Small intestine (tissue), 7 donors: ENCODE data around the gene MZT2B. TPM values are rescaled to one million over a fixed set of nuclear protein-coding genes. Genes with fewer than 3 reads are reported as not detected.
"Not testable (repeated sequence)": the region's sequence is repeated elsewhere in the genome, so short reads cannot be mapped to it uniquely, and the experiment has no call there.

ENCODE experiments used
- DNase-seq, 2 donors: peaks; one replicate each; pipeline versions ENCODE4 v3.0.0 to v3.0.0-alpha.2; 2013
- FAIRE-seq: peaks from 2 replicates; lab custom pipeline; 2012; peaks lifted over from hg19 to GRCh38; lab: Jason Lieb, UNC
- H3K27ac ChIP-seq, 3 donors: one replicate each; pipeline ENCODE4 v1.5.1; 2013; ENCODE audit warnings: low read length in 2 of 3, mild to moderate bottlenecking in 2 of 3, control low read depth in 1 of 3, inconsistent platforms in 1 of 3, low read depth in 1 of 3, moderate library complexity in 1 of 3
- H3K27me3 ChIP-seq, 3 donors: one replicate each; pipeline ENCODE4 v1.6.1; 2013; ENCODE audit warnings: low read length in 3 of 3, inconsistent platforms in 1 of 3; ENCODE audit not compliant: control insufficient read depth in 3 of 3, insufficient read depth in 3 of 3
- H3K36me3 ChIP-seq, 3 donors: one replicate each; pipeline ENCODE4 v1.6.1; 2013; ENCODE audit warnings: low read length in 3 of 3, inconsistent platforms in 1 of 3, low read depth in 1 of 3, mild to moderate bottlenecking in 1 of 3, moderate library complexity in 1 of 3; ENCODE audit not compliant: control insufficient read depth in 3 of 3, insufficient read depth in 2 of 3
- H3K4me1 ChIP-seq, 3 donors: one replicate each; pipeline ENCODE4 v1.6.1; 2013; ENCODE audit warnings: low read length in 2 of 3, inconsistent platforms in 1 of 3, low read depth in 1 of 3, mild to moderate bottlenecking in 1 of 3, moderate library complexity in 1 of 3; ENCODE audit not compliant: control insufficient read depth in 3 of 3, insufficient read depth in 2 of 3
- H3K4me3 ChIP-seq, 3 donors: one replicate each; pipeline ENCODE4 v1.5.1; 2013; ENCODE audit warnings: low read length in 3 of 3, control low read depth in 1 of 3, inconsistent platforms in 1 of 3, low read depth in 1 of 3, mild to moderate bottlenecking in 1 of 3, moderate library complexity in 1 of 3
- H3K9me3 ChIP-seq, 2 donors: one replicate each; pipeline ENCODE4 v1.6.1; 2013; ENCODE audit warnings: low read depth in 1 of 2, low read length in 1 of 2; ENCODE audit not compliant: control insufficient read depth in 2 of 2, insufficient read depth in 1 of 2
- WGBS, 3 donors: extraction: QIAGEN DNeasy Blood & Tissue Kit; methylation state at CpG; one replicate each; pipeline ENCODE4 v1.1.7; 2013; 5-methylcytosine and 5-hydroxymethylcytosine counted together
- polyA plus RNA-seq, 4 donors: library from polyadenylated mRNA; stranded (reverse) in 3 of 4; unstranded in 1 of 4; fragments of 200-250 nt in 3 of 4; fragments of 120-200 nt in 1 of 4; gene quantifications; one replicate each; pipeline versions ENCODE4 v1.2.1 to v1.2.3, GENCODE V29; 2013
- donor health status: healthy with polysubstance abuse.
- donor health status: control.
- donor health status: control.
- donor health status: Bipolar disorder and iron deficiency.
- donor health status: healthy.

The MZT2B gene
- polyA plus RNA-seq, 4 donors = 161 to 317 (median 245) TPM

- Histone ChIP-seq H3K27me3 (no peaks in the 10 kb centered on the region), H3K27ac (no peak overlapping the region), H3K36me3 (peaks cover 2 to 60% (median 13%) of the 10 kb centered on the region in 3 donors), H3K4me3 (no peak overlapping the region), H3K4me1 (no peaks in the 10 kb centered on the region), H3K9me3 (no peaks in the 10 kb centered on the region)
- 95 to 96% (median 96%) methylated on average over 26 to 29 of the region's 29 CpGs for WGBS, 3 donors
- FAIRE-seq (no peak), DNase-seq (no peak)
Observed at GRCh38 chr2:130154773-130155765, 27.0 kb upstream of the MZT2B start.

DNA sequence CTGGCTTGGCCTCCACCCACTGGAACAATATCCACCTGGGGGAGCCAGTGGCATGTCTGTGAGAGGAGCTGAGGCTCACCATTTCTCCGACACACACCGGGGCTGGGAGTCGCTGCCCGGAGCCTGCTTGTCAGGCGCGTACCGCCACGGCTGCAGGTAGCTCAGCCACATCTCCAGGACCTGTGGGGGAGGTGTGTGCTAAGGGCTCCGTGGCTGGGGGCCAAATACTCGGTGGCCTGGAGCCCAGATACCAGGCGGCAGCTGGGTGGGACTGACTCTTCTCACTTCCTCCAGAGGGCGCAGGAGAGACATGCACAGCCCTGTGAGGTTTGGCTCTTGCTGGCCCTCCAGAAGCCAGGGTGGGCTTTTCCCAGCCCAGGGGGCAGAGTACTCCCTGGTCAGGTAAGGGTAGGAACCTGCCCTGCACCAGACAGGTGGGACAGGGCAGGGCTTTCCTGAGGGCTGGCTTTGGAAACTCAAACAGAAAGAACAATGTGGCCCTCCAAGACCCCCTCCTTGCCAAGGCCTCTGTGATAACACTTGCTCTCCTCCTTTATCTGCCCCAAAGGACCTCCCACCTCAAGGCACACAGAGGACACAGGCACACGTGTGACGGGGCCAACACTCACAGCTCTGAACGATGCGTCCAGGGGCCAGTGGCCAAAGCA is 26.0 kb upstream of the MZT2B start:
- not testable (repeated sequence) for H3K27ac ChIP-seq, H3K27me3 ChIP-seq, H3K9me3 ChIP-seq, H3K4me3 ChIP-seq, FAIRE-seq, H3K4me1 ChIP-seq
- peaks cover 2 to 59% (median 13%) of the 10 kb centered on the region in 3 donors for H3K36me3 ChIP-seq
- 22 to 63% (median 34%) methylated on average over 16 of the region's 16 CpGs for WGBS, 3 donors
- peak; percentile 33 to 63 for DNase-seq

DNA sequence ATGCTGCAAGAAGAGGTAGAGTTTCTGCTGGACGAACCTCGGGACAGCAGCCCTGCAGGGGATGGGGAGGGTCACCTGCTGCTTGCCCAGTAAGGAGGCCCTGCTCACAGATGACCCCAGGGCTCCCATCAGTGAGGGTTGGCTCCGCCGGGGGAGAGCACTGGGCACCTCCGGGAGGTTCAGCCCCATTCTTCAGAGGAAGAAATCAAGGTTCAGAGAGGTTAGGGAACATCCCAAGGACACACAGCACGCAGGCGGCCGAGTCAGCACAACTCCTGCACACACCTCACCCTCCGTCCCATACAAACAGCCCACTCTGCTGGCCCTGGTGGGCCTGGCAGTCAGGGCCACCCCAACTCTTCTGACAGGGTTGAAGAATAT is 25.4 kb upstream of the MZT2B start:
- H3K9me3 ChIP-seq = no peaks in the 10 kb centered on the region
- DNase-seq = no peak
- H3K4me3 ChIP-seq = no peak overlapping the region
- no peaks in the 10 kb centered on the region for H3K4me1 ChIP-seq
- H3K36me3 ChIP-seq = peaks cover 2 to 59% (median 13%) of the 10 kb centered on the region in 3 donors
- H3K27ac ChIP-seq = no peak overlapping the region
- 85 to 91% (median 90%) methylated on average over 9 of the region's 9 CpGs for WGBS, 3 donors
- no peaks in the 10 kb centered on the region for H3K27me3 ChIP-seq
- no peak for FAIRE-seq

- not testable (repeated sequence) for H3K4me1 ChIP-seq, H3K27me3 ChIP-seq, H3K4me3 ChIP-seq, H3K27ac ChIP-seq, H3K9me3 ChIP-seq, DNase-seq, FAIRE-seq
- peaks cover 2 to 53% (median 9%) of the 10 kb centered on the region in 3 donors for H3K36me3 ChIP-seq
- 48 to 68% (median 66%) methylated on average over 6 to 11 of the region's 12 CpGs for WGBS, 3 donors
Observed at GRCh38 chr2:130157354-130157753, 24.7 kb upstream of the MZT2B start.

DNA sequence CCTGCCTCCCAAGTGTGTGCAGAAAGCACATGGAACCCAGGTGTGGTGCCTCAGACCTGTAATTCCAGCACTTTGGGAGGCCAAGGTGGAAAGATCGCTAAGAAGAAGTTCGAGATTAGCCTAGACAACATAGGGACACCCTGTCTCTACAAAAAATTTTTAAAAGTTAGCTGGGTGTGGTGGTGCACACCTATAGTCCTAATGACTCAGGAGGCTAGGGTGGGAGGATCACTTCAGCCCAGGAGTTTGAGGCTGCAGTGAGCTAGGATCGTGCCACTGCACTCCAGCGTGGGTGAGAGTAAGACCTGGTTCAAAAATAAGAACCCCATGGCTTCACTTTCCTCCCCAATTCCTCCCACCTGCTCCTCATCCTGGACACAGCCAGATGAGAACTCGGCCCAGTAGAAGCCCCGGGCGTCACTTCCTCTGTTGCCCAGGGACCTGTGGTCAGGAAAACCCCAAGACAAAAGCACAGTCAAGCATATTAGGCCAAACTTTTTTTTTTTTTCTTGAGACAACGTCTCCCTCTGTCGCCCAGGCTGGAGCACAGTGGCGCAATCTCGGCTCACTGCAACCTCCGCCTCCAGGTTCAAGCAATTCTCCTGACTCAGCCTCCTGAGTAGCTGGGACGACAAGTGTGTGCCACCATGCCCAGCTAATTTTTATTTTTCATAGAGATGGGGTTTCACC is 24.1 kb upstream of the MZT2B start:
- WGBS, 3 donors = 69 to 81% (median 71%) methylated on average over 13 of the region's 13 CpGs
- H3K27me3 ChIP-seq, H3K27ac ChIP-seq, H3K4me3 ChIP-seq, FAIRE-seq, H3K4me1 ChIP-seq, DNase-seq, H3K9me3 ChIP-seq: not testable (repeated sequence)
- peaks cover 2 to 53% (median 7%) of the 10 kb centered on the region in 3 donors for H3K36me3 ChIP-seq

GRCh38 chr2:130158631-130159030 is 23.4 kb upstream of the MZT2B start:
- peaks cover 2 to 51% (median 4%) of the 10 kb centered on the region in 3 donors for H3K36me3 ChIP-seq
- WGBS, 3 donors = 94 to 95% (median 95%) methylated on average over 9 of the region's 9 CpGs
- no peak for FAIRE-seq

GRCh38 chr2:130159376-130159775 is 22.7 kb upstream of the MZT2B start:
- not testable (repeated sequence) for H3K4me3 ChIP-seq, H3K27ac ChIP-seq, FAIRE-seq, H3K4me1 ChIP-seq, H3K27me3 ChIP-seq, H3K9me3 ChIP-seq, DNase-seq
- peaks cover 2 to 51% (median 5%) of the 10 kb centered on the region in 3 donors for H3K36me3 ChIP-seq
- WGBS, 3 donors = 90 to 97% (median 90%) methylated on average over 4 of the region's 4 CpGs

More at GRCh38 chr2:130158631-130159030, 23.4 kb upstream of the MZT2B start:
- H3K27ac ChIP-seq = no peak overlapping the region
- DNase-seq = no peak
- H3K4me1 ChIP-seq = no peaks in the 10 kb centered on the region
- H3K27me3 ChIP-seq = no peaks in the 10 kb centered on the region
- H3K9me3 ChIP-seq = no peaks in the 10 kb centered on the region
- no peak overlapping the region for H3K4me3 ChIP-seq

- Histone ChIP-seq H3K36me3 (peaks cover 5 to 53% (median 6%) of the 10 kb centered on the region in 3 donors), H3K4me3 (no peak overlapping the region), H3K9me3 (no peaks in the 10 kb centered on the region), H3K27ac (no peak overlapping the region), H3K27me3 (no peaks in the 10 kb centered on the region), H3K4me1 (no peaks in the 10 kb centered on the region)
- FAIRE-seq = no peak
- 96 to 98% (median 96%) methylated on average over 6 of the region's 6 CpGs for WGBS, 3 donors
- no peak for DNase-seq
Observed at GRCh38 chr2:130160131-130160530, 21.9 kb upstream of the MZT2B start.
